Endothelial cell of umbilical vein (primary cell): ENCODE measurements around the gene PIK3R2. TPM values are rescaled to one million over a fixed set of nuclear protein-coding genes. Genes with fewer than 3 reads are reported as not detected.

Experiments used
- BruUV-seq: library from RNA; stranded (reverse); fragments of 400-500 nt; replicated peaks from 2 replicates; lab custom pipeline; 2021; lab: Mats Ljungman, UMichigan
- CTCF ChIA-PET: fragments of 300-600, 350-600 bp; sonication (Branson Sonifier 250); formaldehyde crosslinking; loops from one replicate; lab custom pipeline; 2021; ENCODE audit warnings: antibody characterized with exemption, inconsistent platforms; lab: Charles Lee
- POLR2A ChIA-PET: fragments of 300-600, 350-600 bp; sonication (Branson Sonifier 250); formaldehyde crosslinking; loops from one replicate; lab custom pipeline; 2021; ENCODE audit warnings: antibody characterized with exemption, inconsistent platforms; lab: Charles Lee
- DNase-seq: peaks from one replicate; pipeline ENCODE4 v3.0.0-alpha.2; 2011; ENCODE audit warnings: low read depth, low spot score
- FAIRE-seq: peaks from 2 replicates; lab custom pipeline; 2011; peaks lifted over from hg19 to GRCh38; lab: Jason Lieb, UNC
- H2AFZ ChIP-seq: 2 replicates; pipeline ENCODE4 v1.6.0; 2012; ENCODE audit warnings: low read depth, low read length, control low read depth, inconsistent platforms
- H3K27ac ChIP-seq: 2 replicates; pipeline ENCODE4 v1.5.1; 2011; ENCODE audit warnings: low read depth, mild to moderate bottlenecking, control low read depth, low read length, moderate library complexity; ENCODE audit not compliant: insufficient read depth
- H3K27me3 ChIP-seq, 2 experiments: 2 replicates each; pipeline versions ENCODE4 v1.6.0 to v1.6.1; 2011; ENCODE audit warnings: low read length in 2 of 2, mixed read lengths in 1 of 2; ENCODE audit not compliant: control insufficient read depth in 2 of 2, insufficient read depth in 2 of 2
- H3K36me3 ChIP-seq, 2 experiments: 2 replicates in 1 of 2; 3 replicates in 1 of 2; pipeline ENCODE4 v1.5.1; 2011; ENCODE audit warnings: low read length in 2 of 2, mild to moderate bottlenecking in 1 of 2, moderate library complexity in 1 of 2; ENCODE audit not compliant: control insufficient read depth in 2 of 2, insufficient read depth in 2 of 2; ENCODE audit errors: extremely low read depth in 1 of 2
- H3K4me1 ChIP-seq: 3 replicates; pipeline ENCODE4 v1.5.1; 2011; ENCODE audit warnings: mild to moderate bottlenecking, low read length; ENCODE audit not compliant: control insufficient read depth, insufficient read depth; ENCODE audit errors: extremely low read depth
- H3K4me2 ChIP-seq: 2 replicates; pipeline ENCODE4 v1.6.1; 2011; ENCODE audit warnings: low read length, control low read depth, mixed read lengths; ENCODE audit not compliant: insufficient read depth
- H3K4me3 ChIP-seq, 3 experiments: fragments of 200-600 bp in 1 of 3; sonication (generic), shearing (Covaris generic) in 1 of 3; replicated peaks in 1 of 3; 2 replicates each; pipeline ENCODE4 v1.5.1; 2011 to 2016; ENCODE audit warnings: control low read depth in 3 of 3, low read length in 3 of 3, mild to moderate bottlenecking in 2 of 3, inconsistent platforms in 1 of 3, low read depth in 1 of 3, moderate library complexity in 1 of 3; ENCODE audit not compliant: insufficient read depth in 1 of 3
- H3K79me2 ChIP-seq: 2 replicates; pipeline ENCODE4 v1.6.0; 2012; ENCODE audit warnings: low read length, inconsistent platforms; ENCODE audit not compliant: control insufficient read depth, insufficient read depth
- H3K9ac ChIP-seq: replicated peaks from 2 replicates; pipeline ENCODE3; 2011; ENCODE audit warnings: low read length, control low read depth; ENCODE audit not compliant: insufficient read depth; ENCODE audit errors: extremely low read depth
- H3K9me1 ChIP-seq: replicated peaks from 3 replicates; pipeline ENCODE4 v1.6.0; 2011; ENCODE audit warnings: mild to moderate bottlenecking, low read length; ENCODE audit not compliant: control insufficient read depth, insufficient read depth; ENCODE audit errors: extremely low read depth
- H3K9me3 ChIP-seq: replicated peaks from 2 replicates; pipeline ENCODE4 v1.5.1; 2012; ENCODE audit warnings: low read length, inconsistent platforms; ENCODE audit not compliant: control insufficient read depth, insufficient read depth
- H4K20me1 ChIP-seq: replicated peaks from 2 replicates; pipeline ENCODE3; 2011; ENCODE audit warnings: mild to moderate bottlenecking, low read length; ENCODE audit not compliant: control insufficient read depth, insufficient read depth; ENCODE audit errors: extremely low read depth
- EZH2 ChIP-seq: IDR thresholded peaks from 2 replicates; pipeline ENCODE4 v1.6.1; 2012; ENCODE audit warnings: borderline replicate concordance, low read depth, mild to moderate bottlenecking, moderate library complexity, low read length, inconsistent platforms; ENCODE audit not compliant: severe bottlenecking
- GATA2 ChIP-seq: IDR thresholded peaks from 2 replicates; pipeline ENCODE4 v1.7.0; 2011; ENCODE audit warnings: low read depth, mild to moderate bottlenecking, moderate library complexity, mixed read lengths, low read length; ENCODE audit not compliant: insufficient read length, insufficient read depth
- POLR2AphosphoS5 ChIP-seq: IDR thresholded peaks from 2 replicates; pipeline ENCODE4 v1.6.1; 2012; ENCODE audit warnings: low read depth, mild to moderate bottlenecking, control low read depth, low read length, moderate library complexity; ENCODE audit not compliant: insufficient read depth
- dilution Hi-C: fragments of 300-500 bp; cut with MboI; formaldehyde crosslinking; loops from one replicate; pipeline ENCODE4 v1.15.0; 2019; ENCODE audit warnings: low sequenced_read_pairs; ENCODE audit not compliant: extremely low pct_ligation_motif_present
- intact Hi-C: fragments of 100-400 bp; cut with micrococcal nuclease; formaldehyde crosslinking; loops from one replicate; pipeline ENCODE4 v1.10.0; 2022
- polyA plus RNA-seq, 4 experiments: library from polyadenylated mRNA; depleted of rRNA in 3 of 4; stranded (reverse) in 3 of 4; unstranded in 1 of 4; fragments of >200 nt; gene quantifications; 2 replicates each; pipeline versions ENCODE4 v1.2.1 to v1.2.3, GENCODE V29; 2011 to 2012; ENCODE audit warnings: missing spikeins in 1 of 4
- total RNA-seq: library from RNA; stranded (reverse); gene quantifications from 2 replicates; pipeline ENCODE4 v1.2.3, GENCODE V29; 2021
- TF ChIP-seq, protein P1 (sequence below): IDR thresholded peaks from 2 replicates; pipeline ENCODE4 v1.6.1; 2011; ENCODE audit not compliant: insufficient read depth, insufficient read length
- TF ChIP-seq, protein P2 (sequence below), 2 donors: IDR thresholded peaks; 1 replicate in 1 of 2; 2 replicates in 1 of 2; pipeline ENCODE4 v1.5.1; 2011; ENCODE audit warnings: low read length in 2 of 2, mild to moderate bottlenecking in 2 of 2, moderate library complexity in 2 of 2, control low read depth in 1 of 2, inconsistent platforms in 1 of 2, low read depth in 1 of 2; ENCODE audit not compliant: insufficient read depth in 1 of 2; ENCODE audit errors: extremely low read depth in 1 of 2

The PIK3R2 gene
- total and polyA plus RNA-seq, 2 donors (not counting 3 experiments of a cell fraction or from before 2014, with no cell fraction given), result 8.1 to 15.2 TPM

DNA sequence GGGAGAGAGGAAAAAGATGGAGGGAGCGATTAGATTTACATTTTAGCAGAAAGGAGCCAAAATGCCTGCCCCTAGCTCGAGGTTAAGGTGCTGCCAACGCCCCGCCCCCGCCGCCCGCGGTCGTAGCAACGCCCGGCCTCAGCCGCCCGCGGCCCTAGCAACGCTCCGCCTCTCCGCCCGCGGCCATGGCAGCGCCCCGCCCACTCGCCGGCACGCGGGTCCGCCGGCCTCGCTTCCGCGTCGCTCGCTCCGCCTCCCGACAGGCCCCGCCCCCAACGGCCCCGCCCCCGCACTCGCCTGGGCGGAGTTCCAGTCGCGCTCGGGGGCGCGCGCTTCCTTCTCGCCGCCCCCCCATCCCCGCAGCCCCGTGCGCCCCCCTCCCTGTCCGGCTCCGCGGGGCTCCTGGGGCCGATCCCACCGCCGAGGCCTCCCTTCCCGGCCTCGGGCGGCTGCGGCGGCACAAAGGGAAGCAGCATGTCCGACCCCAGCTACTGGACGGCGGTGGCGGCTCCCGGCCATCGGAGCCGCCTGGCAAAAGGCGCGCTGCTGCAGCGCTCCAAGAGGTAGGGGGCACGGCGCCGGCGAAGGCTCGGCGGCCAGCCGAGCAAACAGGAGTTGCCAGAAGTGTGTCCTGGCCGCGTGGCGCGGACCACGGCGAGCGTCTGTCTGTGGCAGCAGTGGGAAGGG lies 35.1 kb upstream of the PIK3R2 start:
- no peaks in the 10 kb centered on the region for H3K27me3 ChIP-seq
- peak overlapping the region; percentile 68 for H3K4me2 ChIP-seq
- no peaks in the 10 kb centered on the region for H3K9me3 ChIP-seq
- dilution Hi-C loops (no loop called here), intact Hi-C loops (loop anchor here (1.0 to 10.0 kb wide), 3 partner anchors 34 to 207 kb away; partner anchors contain the start of gene LSM4)
- H3K4me3 ChIP-seq, result peak overlapping the region; percentile 33 to 63 (median 51)
- peaks cover 10% of the 10 kb centered on the region for H3K4me1 ChIP-seq
- no peak for TF ChIP-seq EZH2
- TF ChIP-seq, protein P1, sequence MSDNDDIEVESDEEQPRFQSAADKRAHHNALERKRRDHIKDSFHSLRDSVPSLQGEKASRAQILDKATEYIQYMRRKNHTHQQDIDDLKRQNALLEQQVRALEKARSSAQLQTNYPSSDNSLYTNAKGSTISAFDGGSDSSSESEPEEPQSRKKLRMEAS, result no peak
- TF ChIP-seq, protein P2, sequence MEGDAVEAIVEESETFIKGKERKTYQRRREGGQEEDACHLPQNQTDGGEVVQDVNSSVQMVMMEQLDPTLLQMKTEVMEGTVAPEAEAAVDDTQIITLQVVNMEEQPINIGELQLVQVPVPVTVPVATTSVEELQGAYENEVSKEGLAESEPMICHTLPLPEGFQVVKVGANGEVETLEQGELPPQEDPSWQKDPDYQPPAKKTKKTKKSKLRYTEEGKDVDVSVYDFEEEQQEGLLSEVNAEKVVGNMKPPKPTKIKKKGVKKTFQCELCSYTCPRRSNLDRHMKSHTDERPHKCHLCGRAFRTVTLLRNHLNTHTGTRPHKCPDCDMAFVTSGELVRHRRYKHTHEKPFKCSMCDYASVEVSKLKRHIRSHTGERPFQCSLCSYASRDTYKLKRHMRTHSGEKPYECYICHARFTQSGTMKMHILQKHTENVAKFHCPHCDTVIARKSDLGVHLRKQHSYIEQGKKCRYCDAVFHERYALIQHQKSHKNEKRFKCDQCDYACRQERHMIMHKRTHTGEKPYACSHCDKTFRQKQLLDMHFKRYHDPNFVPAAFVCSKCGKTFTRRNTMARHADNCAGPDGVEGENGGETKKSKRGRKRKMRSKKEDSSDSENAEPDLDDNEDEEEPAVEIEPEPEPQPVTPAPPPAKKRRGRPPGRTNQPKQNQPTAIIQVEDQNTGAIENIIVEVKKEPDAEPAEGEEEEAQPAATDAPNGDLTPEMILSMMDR (IDR thresholded peaks at IDR 0.05; ENCODE audit: extremely low read depth in 1 of 2, insufficient read depth in 1 of 2, low read depth in 1 of 2, low read length in 2 of 2), result peak in 1 of 2 donors; percentile 32
- no peak for TF ChIP-seq GATA2
- TF ChIP-seq POLR2AphosphoS5, result no peak
- H2AFZ ChIP-seq, result peak overlapping the region; percentile 98
- BruUV-seq, result no TSS peak
- POLR2A ChIA-PET, result no interaction called here
- DNase-seq (peak; percentile 83), FAIRE-seq (peak; percentile 84)
- no peaks in the 10 kb centered on the region for H3K9me1 ChIP-seq
- peak overlapping the region; percentile 62 for H3K9ac ChIP-seq
- CTCF ChIA-PET, result interaction anchor here (0.5 to 2.4 kb wide), 6 partner anchors 10 to 209 kb away, joined by 3 to 9 read pairs (median 4); partner anchors contain the start of gene PIK3R2
- no peaks in the 10 kb centered on the region for H4K20me1 ChIP-seq
- H3K36me3 ChIP-seq, result no peaks in the 10 kb centered on the region
- H3K27ac ChIP-seq, result no peak overlapping the region
- H3K79me2 ChIP-seq, result no peaks in the 10 kb centered on the region
